H1 (cell line): Measurements from ENCODE around the gene ELOF1. TPM values are rescaled to one million over a fixed set of nuclear protein-coding genes. Genes with fewer than 3 reads are reported as not detected.

Experiments used
- CTCF ChIA-PET: fragments of 300-600 bp; sonication (Branson Sonifier 250); formaldehyde crosslinking; loops from one replicate; lab custom pipeline; 2021; ENCODE audit not compliant: partially characterized antibody; lab: Charles Lee
- POLR2A ChIA-PET: fragments of 300-600 bp; sonication (Branson Sonifier 250); formaldehyde crosslinking; loops from one replicate; lab custom pipeline; 2021; ENCODE audit warnings: inconsistent platforms; ENCODE audit not compliant: partially characterized antibody; lab: Charles Lee
- DNase-seq, 2 experiments: peaks; one replicate each; pipeline versions ENCODE4 v3.0.0 to v3.0.0-alpha.2; 2010 to 2022; ENCODE audit warnings: low spot score in 2 of 2, low read depth in 1 of 2, mixed read lengths in 1 of 2
- FAIRE-seq: peaks from 2 replicates; lab custom pipeline; 2011; peaks lifted over from hg19 to GRCh38; lab: Jason Lieb, UNC
- H2AFZ ChIP-seq: 2 replicates; pipeline ENCODE4 v1.8.1; 2012; ENCODE audit warnings: low read length, inconsistent platforms
- H2AK5ac ChIP-seq: 2 replicates; pipeline ENCODE4 v1.6.1; 2013; ENCODE audit warnings: low read depth, low read length
- H2BK120ac ChIP-seq: replicated peaks from 2 replicates; pipeline ENCODE3; 2013; ENCODE audit warnings: low read depth, low read length, inconsistent platforms
- H2BK12ac ChIP-seq: 2 replicates; pipeline ENCODE4 v1.6.1; 2013; ENCODE audit warnings: low read depth, low read length
- H2BK15ac ChIP-seq: 2 replicates; pipeline ENCODE4 v1.6.1; 2013; ENCODE audit warnings: low read length
- H2BK20ac ChIP-seq: 2 replicates; pipeline ENCODE4 v1.6.1; 2013; ENCODE audit warnings: low read length
- H2BK5ac ChIP-seq: 2 replicates; pipeline ENCODE4 v1.6.1; 2013; ENCODE audit warnings: low read depth, low read length
- H3K14ac ChIP-seq: 2 replicates; pipeline ENCODE4 v1.6.1; 2013; ENCODE audit warnings: inconsistent platforms; ENCODE audit not compliant: insufficient read length
- H3K18ac ChIP-seq: 2 replicates; pipeline ENCODE4 v1.6.1; 2013; ENCODE audit warnings: low read length; ENCODE audit errors: extremely low read depth
- H3K23ac ChIP-seq: 2 replicates; pipeline ENCODE4 v1.6.1; 2013; ENCODE audit warnings: inconsistent platforms; ENCODE audit not compliant: insufficient read length
- H3K23me2 ChIP-seq: 2 replicates; pipeline ENCODE4 v1.6.1; 2013; ENCODE audit warnings: low read depth, low read length
- H3K27ac ChIP-seq: 2 replicates; pipeline ENCODE4 v1.6.1; 2011; ENCODE audit warnings: low read depth, low read length, inconsistent platforms
- H3K27me3 ChIP-seq, 4 experiments: replicated peaks in 1 of 4; 1 replicate in 1 of 4; 2 replicates in 3 of 4; pipeline versions ENCODE4 v1.6.1 to v1.8.1; 2011 to 2013; ENCODE audit warnings: low read length in 3 of 4, mild to moderate bottlenecking in 3 of 4, inconsistent platforms in 2 of 4, mixed read lengths in 2 of 4, moderate library complexity in 1 of 4; ENCODE audit not compliant: control insufficient read depth in 3 of 4, insufficient read depth in 3 of 4; ENCODE audit errors: extremely low read depth in 1 of 4
- H3K36me3 ChIP-seq, 4 experiments: 2 replicates each; pipeline versions ENCODE4 v1.6.1 to v1.8.1; 2011 to 2013; ENCODE audit warnings: mild to moderate bottlenecking in 4 of 4, low read length in 3 of 4, moderate library complexity in 2 of 4, control low read depth in 1 of 4, inconsistent platforms in 1 of 4; ENCODE audit not compliant: insufficient read depth in 4 of 4, control insufficient read depth in 2 of 4
- H3K4ac ChIP-seq: replicated peaks from 2 replicates; pipeline ENCODE3; 2013; ENCODE audit warnings: low read length, low read depth, mixed read lengths, inconsistent platforms; ENCODE audit not compliant: insufficient read length
- H3K4me1 ChIP-seq, 4 experiments: replicated peaks in 1 of 4; 1 replicate in 1 of 4; 2 replicates in 3 of 4; pipeline versions ENCODE4 v1.6.1 to v1.8.1; 2011 to 2013; ENCODE audit warnings: low read length in 3 of 4, inconsistent platforms in 2 of 4, mixed read lengths in 1 of 4; ENCODE audit not compliant: insufficient read depth in 4 of 4, control insufficient read depth in 3 of 4
- H3K4me2 ChIP-seq, 2 experiments: 2 replicates each; pipeline versions ENCODE4 v1.6.1 to v1.8.1; 2011 to 2013; ENCODE audit warnings: low read depth in 2 of 2, low read length in 2 of 2, control low read depth in 1 of 2, inconsistent platforms in 1 of 2, mild to moderate bottlenecking in 1 of 2; ENCODE audit not compliant: insufficient read depth in 1 of 2
- H3K4me3 ChIP-seq, 4 experiments: fragments of 200-600, 300-600 bp in 1 of 4; sonication (generic), shearing (Covaris generic), sonication (Bioruptor Twin) in 1 of 4; 2 replicates each; pipeline versions ENCODE4 v1.5.1 to v1.8.1; 2011 to 2016; ENCODE audit warnings: low read length in 4 of 4, low read depth in 3 of 4, control low read depth in 2 of 4, inconsistent platforms in 2 of 4, mild to moderate bottlenecking in 2 of 4, mixed read lengths in 1 of 4, moderate library complexity in 1 of 4; ENCODE audit not compliant: insufficient read depth in 2 of 4; ENCODE audit errors: extremely low read depth in 1 of 4
- H3K56ac ChIP-seq: replicated peaks from 2 replicates; pipeline ENCODE3; 2013; ENCODE audit warnings: low read depth, mild to moderate bottlenecking, mixed read lengths, low read length, inconsistent platforms; ENCODE audit not compliant: insufficient read length
- H3K79me1 ChIP-seq: 2 replicates; pipeline ENCODE4 v1.6.1; 2013; ENCODE audit warnings: low read depth, low read length, control low read depth
- H3K79me2 ChIP-seq, 2 experiments: 2 replicates each; pipeline versions ENCODE4 v1.6.1 to v1.8.1; 2012 to 2013; ENCODE audit warnings: low read length in 2 of 2, mild to moderate bottlenecking in 2 of 2, inconsistent platforms in 1 of 2; ENCODE audit not compliant: insufficient read depth in 2 of 2, control insufficient read depth in 1 of 2
- H3K9ac ChIP-seq, 4 experiments: replicated peaks in 1 of 4; 1 replicate in 1 of 4; 2 replicates in 3 of 4; pipeline versions ENCODE4 v1.6.1 to v1.8.1; 2011 to 2013; ENCODE audit warnings: low read depth in 3 of 4, low read length in 3 of 4, control low read depth in 2 of 4, mild to moderate bottlenecking in 2 of 4, moderate library complexity in 2 of 4, inconsistent platforms in 1 of 4; ENCODE audit errors: extremely low read depth in 1 of 4
- H3K9me3 ChIP-seq, 2 experiments: 2 replicates each; pipeline versions ENCODE4 v1.6.1 to v1.8.1; 2012 to 2013; ENCODE audit warnings: mild to moderate bottlenecking in 2 of 2, moderate library complexity in 2 of 2, control low read depth in 1 of 2, inconsistent platforms in 1 of 2, low read depth in 1 of 2, low read length in 1 of 2, mixed read lengths in 1 of 2; ENCODE audit not compliant: insufficient read depth in 2 of 2
- H4K20me1 ChIP-seq, 2 experiments: replicated peaks in 1 of 2; 2 replicates each; pipeline versions ENCODE3 to v1.8.1; 2011 to 2013; ENCODE audit warnings: inconsistent platforms in 2 of 2, low read length in 2 of 2, mild to moderate bottlenecking in 1 of 2; ENCODE audit not compliant: insufficient read depth in 2 of 2, control insufficient read depth in 1 of 2
- H4K5ac ChIP-seq: 2 replicates; pipeline ENCODE4 v1.6.1; 2013; ENCODE audit warnings: low read length, low read depth, mixed read lengths, inconsistent platforms; ENCODE audit not compliant: insufficient read length
- H4K8ac ChIP-seq: 2 replicates; pipeline ENCODE4 v1.8.0; 2013; ENCODE audit warnings: mild to moderate bottlenecking, moderate library complexity, low read length, inconsistent platforms; ENCODE audit not compliant: insufficient read depth; ENCODE audit errors: extremely low read depth
- H4K91ac ChIP-seq: replicated peaks from 2 replicates; pipeline ENCODE3; 2013; ENCODE audit warnings: low read length, mixed read lengths, inconsistent platforms; ENCODE audit not compliant: insufficient read length
- CBX5 ChIP-seq: fragments of 300-800, 300-1000 bp; sonication (generic); IDR thresholded peaks from 2 replicates; pipeline ENCODE4 v1.7.1; 2016; ENCODE audit warnings: antibody characterized with exemption, low read length, low read depth
- EP300 ChIP-seq, 2 experiments: IDR thresholded peaks; 1 replicate in 1 of 2; 2 replicates in 1 of 2; pipeline ENCODE4 v1.6.1; 2011 to 2012; ENCODE audit warnings: low read depth in 2 of 2, low read length in 2 of 2, mild to moderate bottlenecking in 2 of 2, borderline replicate concordance in 1 of 2, inconsistent platforms in 1 of 2, moderate library complexity in 1 of 2
- GTF2F1 ChIP-seq: IDR thresholded peaks from 2 replicates; pipeline ENCODE4 v1.6.1; 2012; ENCODE audit warnings: low read depth, low read length, improper control_type of control experiment, borderline replicate concordance
- POLR2AphosphoS5 ChIP-seq: IDR thresholded peaks from 2 replicates; pipeline ENCODE4 v1.6.1; 2011; ENCODE audit warnings: low read depth, low read length
- SIRT6 ChIP-seq: IDR thresholded peaks from one replicate; pipeline ENCODE4 v1.7.1; 2012; ENCODE audit warnings: low read length, inconsistent platforms
- TAF7 ChIP-seq: optimal IDR thresholded peaks from 2 replicates; pipeline ENCODE3; 2011; ENCODE audit warnings: low read depth, mild to moderate bottlenecking, inconsistent platforms, low read length, moderate library complexity, borderline replicate concordance
- WGBS, 2 experiments: shearing (Covaris generic) in 1 of 2; methylation state at CpG; one replicate each; pipeline versions ENCODE4 v1.1.6 to v1.1.7; 2013 to 2015; ENCODE audit warnings: low lambda C conversion rate in 2 of 2, mixed read lengths in 2 of 2, inconsistent platforms in 1 of 2, low coverage in 1 of 2, missing lambda C conversion rate in 1 of 2; ENCODE audit not compliant: insufficient replicate concordance in 2 of 2, insufficient coverage in 1 of 2, insufficient read length in 1 of 2; ENCODE audit errors: extremely low coverage in 1 of 2, missing lambda C conversion rate in 1 of 2; 5-methylcytosine and 5-hydroxymethylcytosine counted together
- polyA plus RNA-seq, 7 experiments: library from polyadenylated mRNA; depleted of rRNA in 3 of 7; stranded (reverse) in 5 of 7; unstranded in 2 of 7; fragments of >200 nt in 5 of 7; fragments of 200-250 nt in 2 of 7; gene quantifications; 1 replicate in 5 of 7; 2 replicates in 1 of 7; 4 replicates in 1 of 7; pipeline versions ENCODE4 v1.2.1 to v1.2.3, GENCODE V29; 2011 to 2013; ENCODE audit warnings: missing spikeins in 2 of 7, mixed read lengths in 2 of 7
- total RNA-seq: library from RNA; stranded (reverse); fragmentation: NEBNext Ultra II Directional; extraction: Animal tissue kit (Norgen Biotek cat#: 25700); gene quantifications from 2 replicates; pipeline ENCODE4 v1.2.1, GENCODE V29; 2021

Gene ELOF1
- total and polyA plus RNA-seq, 2 of the 8 experiments (the other 6 are each of a cell fraction or from before 2014, with no cell fraction given), result 84.2 to 101 TPM

GRCh38 chr19:11580116-11580515 is 21.1 kb upstream of the ELOF1 start:
- Histone ChIP-seq H3K27ac (no peak overlapping the region), H3K56ac (no peak overlapping the region), H2BK12ac (no peak overlapping the region), H3K27me3 (peaks cover 0 to 10% (median 6%) of the 10 kb centered on the region in 4 experiments; a peak in 5 of 7 replicates), H3K9me3 (no peaks in the 10 kb centered on the region), H3K23ac (no peak overlapping the region), H3K4me2 (no peak overlapping the region), H2BK15ac (no peak overlapping the region), H4K8ac (no peak overlapping the region), H4K20me1 (peaks cover 0 to under 1% of the 10 kb centered on the region in 2 experiments), H2BK5ac (no peak overlapping the region), H2AK5ac (no peak overlapping the region), H3K36me3 (no peaks in the 10 kb centered on the region), H4K5ac (no peak overlapping the region), H2BK120ac (no peak overlapping the region), H3K4ac (no peak overlapping the region), H3K18ac (no peak overlapping the region), H3K23me2 (peaks cover 6% of the 10 kb centered on the region; the same call in 1 of the 2 replicates), H3K9ac (no peak overlapping the region), H3K14ac (no peak overlapping the region), H2BK20ac (no peak overlapping the region), H3K4me3 (no peak overlapping the region), H3K79me1 (no peaks in the 10 kb centered on the region), H4K91ac (no peak overlapping the region), H3K79me2 (no peaks in the 10 kb centered on the region), H2AFZ (no peak overlapping the region), H3K4me1 (peaks cover 0 to 10% (median 6%) of the 10 kb centered on the region in 4 experiments; a peak in 4 of 7 replicates)
- 83% methylated on average over 3 of the region's 4 CpGs; no CpG with 5 or more reads in 1 of the 2 experiments for WGBS, 2 experiments
- TF ChIP-seq SIRT6, result no peak
- TF ChIP-seq POLR2AphosphoS5, result no peak
- no peak for TF ChIP-seq TAF7
- TF ChIP-seq GTF2F1, result no peak
- TF ChIP-seq EP300 (IDR thresholded peaks at IDR 0.05; ENCODE audit: borderline replicate concordance in 1 of 2, low read depth in 2 of 2, low read length in 2 of 2), result no peak
- no peak for TF ChIP-seq CBX5
- no peak for FAIRE-seq
- POLR2A ChIA-PET, result interaction anchor here (0.6 to 2.1 kb wide), 4 partner anchors 11 to 1582 kb away, joined by 3 to 8 read pairs (median 5); partner anchors contain the start of gene ELOF1
- CTCF ChIA-PET, result interaction anchor here (0.7 to 3.2 kb wide), 3 partner anchors 11 to 135 kb away, joined by 3 to 24 read pairs (median 8); partner anchors contain the start of gene ELOF1
- DNase-seq, result no peak
